ENCODE data around the gene TEX13A.

Gene TEX13A

DNA sequence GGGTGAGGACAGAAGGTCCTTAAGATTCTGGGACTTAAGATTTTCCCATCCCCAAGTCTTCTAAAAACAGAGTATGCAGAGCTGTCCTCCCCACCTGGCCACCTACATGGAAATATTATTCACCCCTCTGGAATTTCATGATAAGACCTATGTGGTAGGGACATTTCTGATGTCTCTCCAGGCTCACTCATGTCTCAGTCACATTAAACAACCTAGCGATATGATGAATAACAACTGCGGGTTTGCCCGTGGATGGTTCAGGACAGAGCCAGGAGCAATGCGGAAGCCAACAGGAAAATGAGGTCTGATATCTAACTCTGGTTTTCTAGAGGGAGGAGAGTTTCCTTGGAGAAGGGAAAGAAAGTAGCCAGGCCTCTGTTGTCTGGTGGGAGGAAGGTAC, 47.4 kb downstream of the TEX13A start:
- no peak for DNase-seq
